ENCODE measurements around the gene ZFYVE19. TPM values are rescaled to one million over a fixed set of nuclear protein-coding genes. Genes with fewer than 3 reads are reported as not detected.
A peak's percentile ranks its signal among the peaks of the same experiment; 100 is the strongest.

Gene ZFYVE19
- total RNA-seq = 10 to 100 TPM; 10.3 to 29.2 (median 18.7) TPM
- 10 to 100 TPM; 14.4 to 31.0 (median 28.3) TPM for polyA plus RNA-seq
- long read RNA-seq, donor 1, partial matches to known transcripts = 0 of 1 reads
- long read RNA-seq, donor 1, other reads (novel, unspliced or antisense) = 0 of 1 reads
- long read RNA-seq, donor 2, partial matches to known transcripts = 0 of 3 reads
- long read RNA-seq, donor 2, other reads (novel, unspliced or antisense) = 0 of 3 reads
- long read RNA-seq, donor 3 = 0 reads
- long read RNA-seq, donor 4, partial matches to known transcripts = 0 of 1 reads
- long read RNA-seq, donor 4, other reads (novel, unspliced or antisense) = 0 of 1 reads
- long read RNA-seq, donor 5, partial matches to known transcripts = 0 of 6 reads
- long read RNA-seq, donor 5, other reads (novel, unspliced or antisense) = 0 of 6 reads
- long read RNA-seq, donor 6, transcript ZFYVE19-203 (11 exons, 2,775 nt) = major isoform, 7 of 8 reads
- long read RNA-seq, donor 6, partial matches to known transcripts = 0 of 8 reads
- long read RNA-seq, donor 6, other reads (novel, unspliced or antisense) = 0 of 8 reads
- long read RNA-seq, donor 7, transcript ZFYVE19-203 (11 exons, 2,775 nt) = major isoform, 5 of 7 reads
- long read RNA-seq, donor 7, partial matches to known transcripts = 0 of 7 reads
- long read RNA-seq, donor 7, other reads (novel, unspliced or antisense) = 0 of 7 reads
- long read RNA-seq, donor 8, partial matches to known transcripts = 0 of 3 reads
- long read RNA-seq, donor 8, other reads (novel, unspliced or antisense) = 0 of 3 reads
- long read RNA-seq, donor 9, partial matches to known transcripts = 0 of 4 reads
- long read RNA-seq, donor 9, other reads (novel, unspliced or antisense) = 0 of 4 reads
- long read RNA-seq, donor 10 = 0 reads

DNA sequence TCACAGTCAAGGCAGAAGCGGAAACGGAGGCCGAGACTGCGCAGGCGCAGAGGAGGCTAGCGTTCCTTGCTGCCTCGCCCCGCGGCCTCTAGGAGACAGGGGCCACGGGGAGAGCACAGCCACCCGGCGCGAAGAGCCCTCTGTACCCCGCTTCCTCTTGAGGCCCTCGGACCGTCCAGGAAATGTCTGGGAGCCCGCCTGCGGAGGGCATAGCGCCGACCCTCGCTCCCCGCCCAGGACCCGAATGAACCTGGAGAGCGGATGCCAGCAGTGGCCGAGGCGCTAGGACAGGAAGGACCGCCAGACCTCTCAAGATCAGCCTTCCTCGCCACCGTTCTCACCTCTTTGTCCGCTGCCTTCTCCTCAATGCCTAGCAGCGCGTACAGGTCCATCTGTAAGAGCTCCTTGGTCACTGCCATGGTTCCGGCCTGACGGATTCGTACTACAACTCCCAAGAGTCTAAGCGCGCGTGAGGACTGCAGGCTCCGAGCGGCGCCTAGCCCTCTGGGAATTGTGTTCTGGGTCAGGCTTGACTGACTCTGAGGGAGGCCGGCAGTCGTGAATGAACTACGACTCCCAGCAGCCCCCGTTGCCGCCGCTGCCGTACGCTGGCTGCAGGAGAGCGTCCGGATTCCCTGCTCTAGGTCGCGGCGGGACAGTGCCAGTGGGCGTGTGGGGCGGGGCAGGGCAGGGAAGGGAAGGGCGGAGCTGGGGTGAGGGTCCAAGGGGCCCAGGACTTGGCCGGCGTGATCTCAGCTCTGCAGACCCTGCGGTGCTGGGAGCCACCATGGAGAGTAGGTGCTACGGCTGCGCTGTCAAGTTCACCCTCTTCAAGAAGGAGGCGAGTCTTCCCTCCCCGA is at the start of gene ZFYVE19, which contains the start of gene DNAJC17:
TSS of gene ZFYVE19 (plus strand) at position 62 of the 860 bp plus-strand sequence. CDS start at position 563, 501 bp downstream.
TSS of gene DNAJC17 (minus strand) at position 446 of the 860 bp plus-strand sequence. CDS start at position 419, 27 bp downstream.
- H3K36me3 ChIP-seq = peaks cover 8 to 33% (median 30%) of the 10 kb centered on the region in 4 donors
- H3K4me1 ChIP-seq = peaks cover 20 to 58% (median 42%) of the 10 kb centered on the region in 4 donors
- intact Hi-C loops (cut with DNase I; ENCODE audit: low total_unique reads) = no loop called here
- peak within 1 kb of the TSS; percentile 90 to 98 (median 94) for H3K27ac ChIP-seq
- H3K9me3 ChIP-seq = no peaks in the 10 kb centered on the region
- H3K27me3 ChIP-seq = no peaks in the 10 kb centered on the region
- peak within 1 kb of the TSS; percentile 81 to 99 (median 89) for H3K4me3 ChIP-seq
- TF ChIP-seq POLR2AphosphoS5 (IDR thresholded peaks at IDR 0.05) (peak; percentile 29 to 85 (median 65)), EP300 (IDR thresholded peaks at IDR 0.05) (no peak)
- TF ChIP-seq, protein P1, sequence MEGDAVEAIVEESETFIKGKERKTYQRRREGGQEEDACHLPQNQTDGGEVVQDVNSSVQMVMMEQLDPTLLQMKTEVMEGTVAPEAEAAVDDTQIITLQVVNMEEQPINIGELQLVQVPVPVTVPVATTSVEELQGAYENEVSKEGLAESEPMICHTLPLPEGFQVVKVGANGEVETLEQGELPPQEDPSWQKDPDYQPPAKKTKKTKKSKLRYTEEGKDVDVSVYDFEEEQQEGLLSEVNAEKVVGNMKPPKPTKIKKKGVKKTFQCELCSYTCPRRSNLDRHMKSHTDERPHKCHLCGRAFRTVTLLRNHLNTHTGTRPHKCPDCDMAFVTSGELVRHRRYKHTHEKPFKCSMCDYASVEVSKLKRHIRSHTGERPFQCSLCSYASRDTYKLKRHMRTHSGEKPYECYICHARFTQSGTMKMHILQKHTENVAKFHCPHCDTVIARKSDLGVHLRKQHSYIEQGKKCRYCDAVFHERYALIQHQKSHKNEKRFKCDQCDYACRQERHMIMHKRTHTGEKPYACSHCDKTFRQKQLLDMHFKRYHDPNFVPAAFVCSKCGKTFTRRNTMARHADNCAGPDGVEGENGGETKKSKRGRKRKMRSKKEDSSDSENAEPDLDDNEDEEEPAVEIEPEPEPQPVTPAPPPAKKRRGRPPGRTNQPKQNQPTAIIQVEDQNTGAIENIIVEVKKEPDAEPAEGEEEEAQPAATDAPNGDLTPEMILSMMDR (IDR thresholded peaks at IDR 0.05) = peak in 1 of 7 experiments; percentile 17
- WGBS, 5 donors = 0 to 1% (median 1%) methylated on average over 50 to 64 of the region's 64 CpGs
- peak; percentile 96 to 99 for DNase-seq

- H3K27ac ChIP-seq = no peak overlapping the region
- H3K4me1 ChIP-seq = peaks cover 25 to 43% (median 37%) of the 10 kb centered on the region in 4 donors
- no peaks in the 10 kb centered on the region for H3K9me3 ChIP-seq
- no peaks in the 10 kb centered on the region for H3K36me3 ChIP-seq
- intact Hi-C loops (cut with DNase I; ENCODE audit: low total_unique reads) = no loop called here
- DNase-seq = no peak
- TF ChIP-seq EP300 (IDR thresholded peaks at IDR 0.05) (no peak), POLR2AphosphoS5 (IDR thresholded peaks at IDR 0.05) (no peak), POLR2A (IDR thresholded peaks at IDR 0.05) (no peak)
- TF ChIP-seq, protein P1 (IDR thresholded peaks at IDR 0.05) = no peak
- H3K4me3 ChIP-seq = no peak overlapping the region
- H3K27me3 ChIP-seq = no peaks in the 10 kb centered on the region
- WGBS, 5 donors = 85 to 94% (median 90%) methylated on average over 5 of the region's 5 CpGs
Observed at GRCh38 chr15:40759961-40760360, 46.9 kb upstream of the ZFYVE19 start.

GRCh38 chr15:40762919-40763800 is 43.7 kb upstream of the ZFYVE19 start:
- Histone ChIP-seq H3K4me3 (peak overlapping the region; percentile 50 to 76 (median 56)), H3K27me3 (no peaks in the 10 kb centered on the region), H3K9me3 (no peaks in the 10 kb centered on the region), H3K27ac (peak overlapping the region; percentile 80 to 93 (median 88)), H3K36me3 (peaks cover 3 to 18% (median 14%) of the 10 kb centered on the region in 4 donors), H3K4me1 (peaks cover 44 to 68% (median 64%) of the 10 kb centered on the region in 4 donors)
- peak; percentile 80 to 91 for DNase-seq
- intact Hi-C loops (cut with DNase I; ENCODE audit: low total_unique reads) = no loop called here
- TF ChIP-seq POLR2A (IDR thresholded peaks at IDR 0.05) = no peak
- no peak for TF ChIP-seq EP300 (IDR thresholded peaks at IDR 0.05)
- TF ChIP-seq POLR2AphosphoS5 (IDR thresholded peaks at IDR 0.05) = peak in 1 of 3 donors; percentile 22
- WGBS, 5 donors = 28 to 34% (median 30%) methylated on average over 44 to 55 of the region's 55 CpGs
